HG02973 (cell line): Measurements from ENCODE around the gene UIMC1.
"Not testable (repeated sequence)": the region's sequence is repeated elsewhere in the genome, so short reads cannot be mapped to it uniquely, and the experiment has no call there.

Source experiments
- ATAC-seq: cut with Tn5 transposase; IDR thresholded peaks from one replicate; pipeline ENCODE4 v1.9.1; 2021; ENCODE audit warnings: moderate library complexity; ENCODE audit not compliant: unreplicated experiment

The UIMC1 gene

DNA sequence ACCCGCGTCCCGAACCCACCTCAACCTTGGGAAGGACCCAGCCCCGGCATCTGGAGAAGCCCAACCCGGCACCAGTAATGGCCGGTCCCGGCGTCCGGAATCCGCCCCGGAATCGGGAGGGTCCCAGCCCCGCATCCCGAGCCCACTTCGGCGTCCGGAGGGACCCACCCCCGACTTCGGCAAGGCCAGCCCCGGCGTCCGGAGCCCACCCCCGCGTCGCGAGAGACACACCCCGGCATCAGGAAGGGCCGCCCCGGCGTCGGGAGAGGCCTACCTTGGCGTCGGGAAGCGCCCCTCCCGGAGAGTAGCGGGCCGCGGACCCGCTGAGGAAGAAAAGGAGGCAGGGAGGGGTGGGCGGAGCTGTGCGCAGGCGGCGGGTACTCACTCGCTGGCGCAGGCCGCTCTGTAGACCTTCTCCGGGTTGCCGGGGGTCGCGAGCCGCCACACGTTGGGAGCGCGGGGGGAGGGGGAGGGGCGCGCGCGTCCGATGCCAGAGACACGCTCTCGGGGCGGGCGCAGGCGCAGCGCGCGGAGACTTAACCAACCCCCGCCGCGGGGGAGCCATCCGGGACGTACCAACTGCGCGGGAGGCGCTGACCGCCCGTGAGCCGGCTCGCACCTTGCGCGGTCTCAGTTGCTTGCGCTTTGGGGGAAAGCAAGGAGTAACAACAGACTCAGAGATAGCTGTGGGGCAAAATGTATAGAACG, at the start of gene UIMC1:
UIMC1 (minus strand) TSS at position 515 of the 708 bp plus-strand sequence. CDS start 24,164 bp downstream, outside the sequence.
- peak; percentile 74 for ATAC-seq

- ATAC-seq: no peak
Observed at GRCh38 chr5:177049285-177049684, 42.7 kb upstream of the UIMC1 start.

DNA sequence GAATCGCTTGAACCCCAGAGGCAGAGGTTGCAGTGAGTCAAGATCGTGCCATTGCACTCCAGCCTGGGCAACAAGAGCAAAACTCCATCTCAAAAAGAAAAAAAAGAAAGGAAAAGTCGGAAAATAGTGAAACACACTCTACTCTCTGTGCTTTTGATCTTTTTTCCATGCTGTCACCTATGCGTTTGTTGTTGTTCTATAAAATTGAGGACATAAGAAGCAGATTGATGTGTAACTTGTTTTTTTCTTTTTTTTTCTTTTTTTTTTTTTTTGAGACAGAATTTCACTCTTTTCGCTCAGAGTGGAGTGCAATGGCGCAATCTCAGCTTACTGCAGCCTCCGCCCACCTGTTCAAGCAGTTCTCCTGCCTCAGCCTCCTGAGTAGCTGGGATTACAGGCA, 42.0 kb upstream of the UIMC1 start:
- not testable (repeated sequence) for ATAC-seq

DNA sequence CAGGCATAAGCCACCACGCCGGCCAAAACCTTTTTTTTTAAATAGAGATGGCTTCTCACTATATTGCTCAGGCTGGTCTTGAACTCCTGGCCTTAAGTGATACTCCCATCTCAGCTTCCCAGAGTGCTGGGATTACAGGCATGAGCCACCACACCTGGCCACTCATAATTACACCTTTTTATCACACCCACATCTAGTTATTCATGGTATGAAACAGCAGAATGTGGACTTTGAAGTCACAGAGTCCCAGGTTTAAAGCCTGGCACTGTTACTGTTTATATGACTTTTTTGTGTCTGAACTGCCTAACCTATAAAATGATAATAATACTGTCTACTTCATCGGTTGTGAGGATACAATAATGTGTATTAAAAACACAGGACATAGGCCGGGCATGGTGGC, 39.1 kb upstream of the UIMC1 start:
- no peak for ATAC-seq

DNA sequence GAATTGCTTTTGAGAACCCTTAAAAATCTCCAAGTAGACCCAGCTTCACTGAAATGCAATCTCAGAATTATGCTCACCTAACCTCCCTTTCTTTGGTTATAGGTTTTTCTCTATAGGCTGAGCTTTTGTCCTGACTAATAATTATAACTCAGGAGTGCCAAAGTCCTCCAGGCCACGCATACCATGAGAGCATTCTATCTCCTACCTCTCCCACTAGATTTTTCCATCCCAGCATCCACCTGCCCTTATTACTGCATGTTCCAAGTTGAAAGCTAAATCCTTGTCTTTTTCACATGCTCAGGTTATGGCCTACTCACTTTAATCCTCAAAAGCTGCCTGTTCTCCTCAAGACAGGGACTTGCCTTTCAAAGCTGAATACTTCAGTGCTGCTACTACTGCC, 38.1 kb upstream of the UIMC1 start:
- ATAC-seq: no peak

- ATAC-seq: no peak
Observed at GRCh38 chr5:177043958-177044357, 37.4 kb upstream of the UIMC1 start.

- no peak for ATAC-seq
Observed at GRCh38 chr5:177043114-177043513, 36.5 kb upstream of the UIMC1 start.

DNA sequence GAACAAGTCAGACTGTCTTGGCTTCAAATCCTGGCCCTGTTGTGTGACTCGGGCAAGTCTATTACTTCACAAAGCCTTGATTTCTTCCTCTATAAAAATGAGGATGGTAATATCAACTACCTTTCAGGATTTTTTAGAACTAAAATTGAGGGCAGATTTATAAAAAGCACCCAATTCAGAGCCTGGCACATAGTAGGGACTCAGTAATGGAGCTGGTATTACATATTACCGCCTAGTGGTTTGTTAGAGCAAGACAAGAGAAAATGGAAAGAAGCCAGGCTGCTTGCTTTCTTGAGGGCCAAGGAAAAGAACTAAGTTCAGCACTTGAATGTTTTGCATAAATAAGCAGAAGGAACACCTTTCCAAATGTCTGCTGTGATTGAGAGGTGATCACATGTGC, 35.4 kb upstream of the UIMC1 start:
- ATAC-seq: no peak

GRCh38 chr5:177040814-177041420, 34.3 kb upstream of the UIMC1 start:
- no peak for ATAC-seq

DNA sequence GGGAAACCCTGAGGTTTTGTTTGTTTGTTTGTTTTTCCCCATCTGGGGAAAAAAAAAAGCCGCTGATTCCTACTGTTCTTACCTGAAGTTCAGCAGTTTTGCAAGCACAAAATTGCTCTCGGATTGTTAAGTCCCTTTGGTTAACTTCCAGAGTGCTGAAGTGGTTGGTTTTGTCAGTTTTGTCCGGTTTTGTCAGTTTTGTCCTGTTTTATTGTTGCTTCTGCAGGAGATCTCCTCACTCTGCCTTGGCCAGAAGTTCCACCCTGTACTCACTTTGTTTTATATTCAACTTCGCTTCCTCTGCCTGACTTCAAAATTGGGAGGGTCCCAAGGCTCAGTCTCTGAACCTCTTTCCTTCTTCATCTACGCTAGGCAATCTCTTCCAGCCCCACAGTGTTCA, 30.3 kb upstream of the UIMC1 start:
- no peak for ATAC-seq

DNA sequence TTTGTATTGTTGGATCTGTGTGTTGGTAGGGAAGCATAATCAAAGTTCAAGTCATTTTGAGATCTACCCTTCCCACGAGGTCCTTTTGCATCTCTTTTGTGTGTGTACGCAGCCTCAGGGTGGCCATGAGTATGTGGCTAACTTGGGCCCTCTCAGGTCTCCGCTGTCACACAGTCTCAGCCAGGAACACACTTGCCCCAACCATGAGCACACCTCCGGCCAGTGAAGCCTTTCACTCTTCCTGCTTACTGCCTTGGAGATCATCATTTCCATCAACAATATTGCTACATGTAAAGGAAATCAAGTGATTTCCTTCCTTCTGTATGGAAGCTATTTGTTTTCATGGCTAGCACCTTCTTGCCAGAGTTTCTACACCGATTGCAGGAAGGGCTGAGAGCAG, 29.9 kb upstream of the UIMC1 start:
- no peak for ATAC-seq

GRCh38 chr5:177035976-177036375, 29.4 kb upstream of the UIMC1 start:
- no peak for ATAC-seq

- no peak for ATAC-seq
Observed at GRCh38 chr5:177029498-177029897, 22.9 kb upstream of the UIMC1 start.

DNA sequence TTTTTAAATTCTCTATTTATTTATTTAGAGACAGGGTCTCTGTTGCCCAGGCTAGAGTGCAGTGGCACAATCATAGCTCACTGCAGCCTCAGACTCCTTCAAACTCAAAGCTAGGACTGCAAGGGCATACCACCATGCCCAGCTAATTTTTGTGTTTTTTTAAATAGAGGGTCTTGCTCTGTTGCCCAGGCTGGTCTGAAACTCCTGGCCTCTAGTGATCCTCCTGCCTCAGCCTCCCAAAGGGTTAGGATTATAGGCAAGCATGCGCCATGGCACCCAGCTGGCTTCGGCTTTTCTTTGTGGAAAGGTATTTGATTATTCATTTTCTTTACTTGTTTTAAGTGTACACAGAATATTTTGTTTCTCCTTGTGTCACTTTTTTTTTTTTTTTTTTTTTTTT, 21.1 kb upstream of the UIMC1 start:
- no peak for ATAC-seq

- no peak for ATAC-seq
Observed at GRCh38 chr5:177025101-177025601, 18.6 kb upstream of the UIMC1 start.

DNA sequence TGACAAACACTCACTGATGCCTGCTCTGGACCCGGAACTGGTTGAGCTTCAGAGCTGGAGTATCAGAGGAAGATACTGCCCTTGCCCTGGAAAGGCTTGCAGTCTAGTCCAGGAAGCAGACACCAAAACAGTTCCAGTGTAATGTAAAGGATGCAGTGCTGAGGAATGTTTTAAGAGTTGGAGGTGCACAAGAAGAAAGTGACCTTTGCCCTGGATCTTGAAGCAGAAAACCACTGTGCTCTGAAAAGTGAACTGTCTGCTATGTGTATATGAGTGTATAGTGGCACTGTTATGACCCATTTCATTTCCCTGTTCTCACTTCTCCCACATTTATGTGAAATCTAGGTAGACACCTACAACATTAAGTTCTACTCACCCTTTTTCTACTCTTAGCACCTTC, 18.0 kb upstream of the UIMC1 start:
- no peak for ATAC-seq

GRCh38 chr5:177023303-177023664, 16.7 kb upstream of the UIMC1 start:
- no peak for ATAC-seq

DNA sequence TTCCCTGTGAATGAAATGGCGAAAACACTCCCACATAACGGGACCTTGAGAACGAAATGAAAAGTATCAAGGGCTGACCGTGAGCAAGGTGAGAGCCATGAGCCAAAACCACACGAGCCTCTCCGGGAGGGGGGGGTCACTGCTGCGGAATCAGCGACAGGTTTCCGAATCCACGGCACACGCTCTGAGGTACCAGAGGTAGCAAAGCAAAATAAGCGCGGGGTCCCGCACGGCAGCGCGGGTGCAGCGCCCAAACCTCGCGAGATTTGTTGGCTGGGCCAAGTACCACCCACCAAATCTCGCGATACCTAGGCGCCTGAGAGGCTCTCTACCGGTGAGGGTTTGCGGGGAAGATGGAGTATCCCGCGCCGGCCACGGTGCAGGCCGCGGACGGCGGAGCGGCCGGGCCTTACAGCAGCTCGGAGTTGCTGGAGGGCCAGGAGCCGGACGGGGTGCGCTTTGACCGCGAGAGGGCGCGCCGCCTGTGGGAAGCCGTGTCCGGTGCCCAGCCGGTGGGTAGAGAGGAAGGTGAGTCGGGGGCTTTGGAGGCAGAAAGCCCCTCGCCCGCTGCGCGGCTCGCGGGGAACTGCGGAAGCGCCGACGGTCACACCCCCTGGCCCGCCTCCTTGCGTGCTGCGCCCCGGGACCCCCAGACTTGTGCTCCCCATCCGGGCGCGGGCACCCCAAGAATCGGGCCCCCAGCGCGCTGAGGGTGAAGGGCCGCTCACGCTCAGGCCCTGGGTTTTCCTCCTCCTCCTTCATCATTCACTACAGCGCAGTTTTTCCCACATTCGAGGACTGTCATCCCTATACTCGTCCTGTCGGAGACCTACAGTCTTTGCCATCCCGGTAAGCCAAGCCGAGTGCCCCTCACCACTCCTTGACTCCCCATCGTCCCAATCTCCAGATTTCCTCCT, 16.1 kb upstream of the UIMC1 start, which contains the start of gene ZNF346:
ZNF346 (plus strand) TSS at position 311 of the 917 bp plus-strand sequence; CDS start at position 354, 43 bp downstream.
- ATAC-seq: peak; percentile 92

GRCh38 chr5:177020033-177020432, 13.5 kb upstream of the UIMC1 start:
- no peak for ATAC-seq

GRCh38 chr5:177018341-177018740, 11.8 kb upstream of the UIMC1 start:
- ATAC-seq: no peak

DNA sequence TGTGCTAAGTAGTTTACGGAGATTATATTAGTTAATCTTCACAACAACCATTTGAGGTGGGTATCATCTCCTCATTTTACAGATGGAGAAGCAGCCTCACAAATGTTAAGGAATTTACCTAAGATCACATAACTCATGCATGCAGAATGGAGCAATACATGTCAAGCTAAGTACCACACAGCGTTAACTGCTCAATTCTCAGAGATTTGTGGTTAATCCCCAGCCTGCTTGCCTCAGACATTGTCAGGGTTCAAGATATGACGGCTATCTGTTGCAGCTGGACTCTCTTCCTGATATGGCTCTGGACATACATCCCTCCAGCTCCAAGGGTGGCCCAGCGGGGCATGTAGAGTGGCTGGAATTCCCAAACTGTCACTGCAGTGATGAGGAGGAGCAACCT, 8.6 kb upstream of the UIMC1 start:
- ATAC-seq: no peak
